K562 (cell line): ENCODE measurements around the gene THSD8. TPM values are rescaled to one million over a fixed set of nuclear protein-coding genes. Genes with fewer than 3 reads are reported as not detected.

Experiments used
- ATAC-seq: fragments of 200-7000 bp; cut with Tn5 transposase; 3 replicates; pipeline ENCODE4 v1.9.1; 2020; ENCODE audit warnings: moderate library complexity
- BruUV-seq: library from RNA; stranded (reverse); fragments of 400-500 nt; replicated peaks from 2 replicates; lab custom pipeline; 2021; lab: Mats Ljungman, UMichigan
- CTCF ChIA-PET: fragments of 300-600 bp; formaldehyde crosslinking; extraction: SDS; loops from one replicate; lab custom pipeline; 2021; ENCODE audit warnings: low intra/inter-chr PET ratio; lab: Yijun Ruan, JAX
- POLR2A ChIA-PET: fragments of 300-600, 350-650 bp; sonication (Branson Sonifier 250); formaldehyde crosslinking; extraction: SDS; loops from one replicate; lab custom pipeline; 2021; ENCODE audit warnings: antibody characterized with exemption, inconsistent platforms; lab: Yijun Ruan, JAX
- DNase-seq, 4 experiments: peaks; one replicate each; pipeline versions ENCODE4 v3.0.0 to v3.0.0-alpha.2; 2011 to 2018; ENCODE audit warnings: low spot score in 3 of 4, mixed read lengths in 3 of 4; ENCODE audit errors: extremely low read depth in 1 of 4
- FAIRE-seq: peaks from 2 replicates; lab custom pipeline; 2011; peaks lifted over from hg19 to GRCh38; lab: Jason Lieb, UNC
- H2AFZ ChIP-seq: 2 replicates; pipeline ENCODE4 v1.6.0; 2011; ENCODE audit warnings: low read depth, low read length, control low read depth, inconsistent platforms
- H3K27ac ChIP-seq: fragments of 200-600 bp; 3 replicates; pipeline ENCODE4 v1.8.0; 2011; ENCODE audit warnings: low read depth, mild to moderate bottlenecking, control low read depth, inconsistent platforms, low read length, moderate library complexity, mixed read lengths; ENCODE audit errors: extremely low read depth
- H3K27me3 ChIP-seq, 2 experiments: fragments of 300-600 bp in 1 of 2; 2 replicates in 1 of 2; 3 replicates in 1 of 2; pipeline versions ENCODE4 v1.6.0 to v1.8.0; 2011; ENCODE audit warnings: inconsistent platforms in 2 of 2, low read length in 2 of 2, mild to moderate bottlenecking in 1 of 2, mixed read lengths in 1 of 2, moderate library complexity in 1 of 2; ENCODE audit not compliant: control insufficient read depth in 2 of 2, insufficient read depth in 2 of 2
- H3K36me3 ChIP-seq: fragments of 300-600 bp; 3 replicates; pipeline ENCODE4 v1.8.0; 2011; ENCODE audit warnings: mild to moderate bottlenecking, low read length, inconsistent platforms; ENCODE audit not compliant: control insufficient read depth, insufficient read depth
- H3K4me1 ChIP-seq, 2 experiments: fragments of 200-600 bp in 1 of 2; replicated peaks in 1 of 2; 2 replicates in 1 of 2; 3 replicates in 1 of 2; pipeline versions ENCODE4 v1.5.1 to v1.8.0; 2011; ENCODE audit warnings: inconsistent platforms in 2 of 2, low read length in 2 of 2, mild to moderate bottlenecking in 1 of 2, mixed read lengths in 1 of 2, moderate library complexity in 1 of 2; ENCODE audit not compliant: control insufficient read depth in 2 of 2, insufficient read depth in 2 of 2
- H3K4me2 ChIP-seq: 2 replicates; pipeline ENCODE4 v1.6.1; 2011; ENCODE audit warnings: low read length, control low read depth, inconsistent platforms, mixed read lengths; ENCODE audit not compliant: insufficient read depth
- H3K4me3 ChIP-seq: fragments of 200-600 bp; sonication (generic), shearing (Covaris generic); 2 replicates; pipeline ENCODE4 v1.5.1; 2016; ENCODE audit warnings: control low read depth, inconsistent platforms
- H3K79me2 ChIP-seq: fragments of 200-600 bp; 3 replicates; pipeline ENCODE4 v1.8.0; 2011; ENCODE audit warnings: low read length, inconsistent platforms; ENCODE audit not compliant: control insufficient read depth, insufficient read depth
- H3K9ac ChIP-seq, 2 experiments: 2 replicates each; pipeline versions ENCODE4 v1.6.0 to v1.6.1; 2011; ENCODE audit warnings: low read depth in 2 of 2, low read length in 2 of 2, control low read depth in 1 of 2, inconsistent platforms in 1 of 2, mild to moderate bottlenecking in 1 of 2, mixed read lengths in 1 of 2; ENCODE audit not compliant: insufficient read depth in 1 of 2
- H3K9me1 ChIP-seq: one replicate; pipeline ENCODE4 v1.6.0; 2011; ENCODE audit warnings: inconsistent platforms, mild to moderate bottlenecking, low read length, moderate library complexity; ENCODE audit not compliant: control insufficient read depth, insufficient read depth
- H3K9me3 ChIP-seq: replicated peaks from 2 replicates; pipeline ENCODE4 v1.5.1; 2011; ENCODE audit warnings: low read depth, low read length, inconsistent platforms; ENCODE audit not compliant: control insufficient read depth, insufficient read depth
- H4K20me1 ChIP-seq: replicated peaks from 2 replicates; pipeline ENCODE4 v1.6.1; 2011; ENCODE audit warnings: low read length, inconsistent platforms, mixed read lengths; ENCODE audit not compliant: control insufficient read depth, insufficient read depth
- MYNN ChIP-seq, 2 experiments: sonication (generic); formaldehyde crosslinking in 1 of 2; IDR thresholded peaks; 2 replicates each; pipeline versions ENCODE4 v1.5.0 to v1.6.1; 2016 to 2020; ENCODE audit warnings: antibody characterized with exemption in 1 of 2, missing genetic modification reagents in 1 of 2
- UBTF ChIP-seq, 2 experiments: IDR thresholded peaks; 2 replicates each; pipeline ENCODE4 v1.6.1; 2012; ENCODE audit warnings: improper control_type of control experiment in 2 of 2, low read depth in 2 of 2, low read length in 2 of 2, borderline replicate concordance in 1 of 2
- WGBS: fragments of 100-300 bp; shearing (Covaris generic); methylation state at CpG from one replicate; pipeline ENCODE4 v1.1.6; 2016; ENCODE audit warnings: low coverage, mixed read lengths; ENCODE audit not compliant: insufficient coverage; ENCODE audit errors: missing lambda C conversion rate; 5-methylcytosine and 5-hydroxymethylcytosine counted together
- in situ Hi-C: fragments of 300-500 bp; cut with MboI; formaldehyde crosslinking; loops from 4 replicates; pipeline ENCODE4 v1.15.0; 2018; ENCODE audit warnings: inconsistent platforms, mixed read lengths
- intact Hi-C: fragments of 100-400 bp; cut with micrococcal nuclease; formaldehyde crosslinking; loops from 2 replicates; pipeline ENCODE4 v1.14.2; 2022
- polyA plus RNA-seq, 8 experiments: library from polyadenylated mRNA; depleted of rRNA in 4 of 8; stranded (reverse) in 5 of 8; unstranded in 3 of 8; fragments of >200 nt; fragmentation: Nextera tagmentation in 2 of 8; fragmentation: Illumina TruSeq in 1 of 8; extraction: Ambion mirVana in 2 of 8; extraction: Trizol in 1 of 8; gene quantifications; 2 replicates each; pipeline versions ENCODE4 v1.2.1 to v1.2.3, GENCODE V29; 2011 to 2014; ENCODE audit warnings: inconsistent platforms in 1 of 8, missing spikeins in 1 of 8
- total RNA-seq, 7 experiments: library from RNA; depleted of rRNA in 6 of 7; stranded (reverse); fragments of >200 nt in 6 of 7; fragmentation: Illumina TruSeq in 2 of 7; extraction: Trizol in 2 of 7; gene quantifications; 2 replicates each; pipeline versions ENCODE4 v1.2.1 to v1.2.3, GENCODE V29; 2011 to 2021; ENCODE audit warnings: low replicate concordance in 1 of 7

Gene THSD8
- total and polyA plus RNA-seq, 9 of the 15 experiments (the other 6 are each of a cell fraction or from before 2014, with no cell fraction given) = 8.4 to 42.4 (median 19.9) TPM; not detected in 2

DNA sequence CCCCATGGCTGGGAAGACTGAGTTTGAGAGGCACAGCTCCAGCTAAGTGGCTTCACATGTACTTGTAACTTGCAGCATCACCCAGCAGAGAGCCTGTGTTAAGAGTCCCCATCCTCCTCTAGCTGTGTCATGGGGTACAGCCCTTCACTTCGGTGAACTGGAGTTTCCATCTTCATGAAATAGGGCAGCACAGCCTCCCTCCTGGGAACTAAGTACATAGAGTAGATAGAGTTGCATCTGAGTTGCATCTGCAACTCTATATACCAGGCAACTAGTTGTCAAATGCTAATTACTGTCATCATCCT, 1.5 kb upstream of the THSD8 start:
- Histone ChIP-seq H3K4me3 (peak overlapping the region; percentile 76), H3K4me2 (peak overlapping the region; percentile 82), H2AFZ (no peak overlapping the region), H3K9ac (peak overlapping the region; percentile 90 to 96), H3K9me1 (no peaks in the 10 kb centered on the region), H3K79me2 (peaks cover 30% of the 10 kb centered on the region), H3K9me3 (no peaks in the 10 kb centered on the region), H3K27me3 (no peaks in the 10 kb centered on the region), H3K4me1 (peaks cover 35 to 62% of the 10 kb centered on the region in 2 experiments; a peak in 4 of 5 replicates), H3K36me3 (peaks cover 33% of the 10 kb centered on the region; the same call in 2 of the 3 replicates), H3K27ac (peak overlapping the region; percentile 90; the same call in 2 of the 3 replicates), H4K20me1 (no peaks in the 10 kb centered on the region)
- TF ChIP-seq UBTF (IDR thresholded peaks at IDR 0.05; ENCODE audit: borderline replicate concordance in 1 of 2, low read depth in 2 of 2, low read length in 2 of 2) (no peak), MYNN (IDR thresholded peaks at IDR 0.05) (0 out of 2 replicates have a peak, but pooled peaks have one; percentile 23), MYNN (CRISPR knock-in tag; IDR thresholded peaks at IDR 0.05) (no peak)
- ATAC-seq (no peak), DNase-seq (no peak), FAIRE-seq (peak; percentile 19)
- in situ Hi-C loops = no loop called here
- ChIA-PET POLR2A (interaction anchor here (0.5 to 2.7 kb wide), 7 partner anchors 9 to 320 kb away, joined by 3 to 12 read pairs (median 3); partner anchors contain the start of genes DHPS, JUNB, ZNF490 and ZNF791), CTCF (no interaction called here)
- no TSS peak for BruUV-seq
- intact Hi-C loops = no loop called here
- WGBS = 36% methylated on average over 1 of the region's 1 CpG
